AG04450 (cell line): Measurements from ENCODE around the gene ATF6B. TPM values are rescaled to one million over a fixed set of nuclear protein-coding genes. Genes with fewer than 3 reads are reported as not detected.

Source experiments
- CTCF ChIA-PET: fragments of 300-600, 350-600 bp; formaldehyde crosslinking; extraction: SDS; loops from one replicate; lab custom pipeline; 2022; ENCODE audit warnings: antibody characterized with exemption, inconsistent platforms; lab: Charles Lee
- POLR2A ChIA-PET: fragments of 350-600 bp; formaldehyde crosslinking; extraction: SDS; loops from one replicate; lab custom pipeline; 2021; ENCODE audit warnings: antibody characterized with exemption, inconsistent platforms; lab: Yijun Ruan, JAX
- DNase-seq: peaks from one replicate; pipeline ENCODE4 v3.0.0-alpha.2; 2011; ENCODE audit warnings: low read depth, low spot score
- H3K27ac ChIP-seq: one replicate; pipeline ENCODE4 v1.5.1; 2012; ENCODE audit warnings: low read depth, low read length, control low read depth
- H3K27me3 ChIP-seq: one replicate; pipeline ENCODE4 v1.6.0; 2012; ENCODE audit warnings: low read length; ENCODE audit not compliant: control insufficient read depth, insufficient read depth
- H3K4me3 ChIP-seq: 2 replicates; pipeline ENCODE4 v1.5.1; 2011; ENCODE audit warnings: mild to moderate bottlenecking, low read depth, low read length, control low read depth
- H3K9me3 ChIP-seq: 2 replicates; pipeline ENCODE4 v1.5.1; 2012; ENCODE audit warnings: low read length; ENCODE audit not compliant: control insufficient read depth, insufficient read depth
- polyA plus RNA-seq: library from polyadenylated mRNA; depleted of rRNA; stranded (reverse); fragments of >200 nt; gene quantifications from 2 replicates; pipeline ENCODE4 v1.2.3, GENCODE V29; 2011
- TF ChIP-seq, protein P1 (sequence below): IDR thresholded peaks from 2 replicates; pipeline ENCODE4 v1.5.1; 2011; ENCODE audit warnings: low read depth, low read length, control low read depth, inconsistent platforms

The ATF6B gene
- polyA plus RNA-seq, 1 experiment, result 39.2 TPM

- H3K27ac ChIP-seq, result peak within 1 kb of the TSS; percentile 99
- CTCF ChIA-PET, result interaction anchor here (0.7 to 1.4 kb wide), 2 partner anchors 20 to 57 kb away, joined by 6 read pairs; no protein-coding TSS in a partner anchor
Observed at GRCh38 chr6:32175711-32176475, 47.8 kb upstream of the ATF6B start, which contains the start of gene AGPAT1. TSS of gene AGPAT1 (minus strand) at chr6:32176084. CDS start at chr6:32171496, 4,588 bp downstream.

GRCh38 chr6:32175322-32175710 lies 47.3 kb upstream of the ATF6B start:
- DNase-seq, result no peak
- Histone ChIP-seq H3K27ac (no peak overlapping the region), H3K4me3 (peak overlapping the region; percentile 97), H3K27me3 (no peaks in the 10 kb centered on the region), H3K9me3 (peaks cover 3% of the 10 kb centered on the region; the same call in 1 of the 2 replicates)
- CTCF ChIA-PET, result no interaction called here
- POLR2A ChIA-PET, result no interaction called here
- TF ChIP-seq, protein P1, sequence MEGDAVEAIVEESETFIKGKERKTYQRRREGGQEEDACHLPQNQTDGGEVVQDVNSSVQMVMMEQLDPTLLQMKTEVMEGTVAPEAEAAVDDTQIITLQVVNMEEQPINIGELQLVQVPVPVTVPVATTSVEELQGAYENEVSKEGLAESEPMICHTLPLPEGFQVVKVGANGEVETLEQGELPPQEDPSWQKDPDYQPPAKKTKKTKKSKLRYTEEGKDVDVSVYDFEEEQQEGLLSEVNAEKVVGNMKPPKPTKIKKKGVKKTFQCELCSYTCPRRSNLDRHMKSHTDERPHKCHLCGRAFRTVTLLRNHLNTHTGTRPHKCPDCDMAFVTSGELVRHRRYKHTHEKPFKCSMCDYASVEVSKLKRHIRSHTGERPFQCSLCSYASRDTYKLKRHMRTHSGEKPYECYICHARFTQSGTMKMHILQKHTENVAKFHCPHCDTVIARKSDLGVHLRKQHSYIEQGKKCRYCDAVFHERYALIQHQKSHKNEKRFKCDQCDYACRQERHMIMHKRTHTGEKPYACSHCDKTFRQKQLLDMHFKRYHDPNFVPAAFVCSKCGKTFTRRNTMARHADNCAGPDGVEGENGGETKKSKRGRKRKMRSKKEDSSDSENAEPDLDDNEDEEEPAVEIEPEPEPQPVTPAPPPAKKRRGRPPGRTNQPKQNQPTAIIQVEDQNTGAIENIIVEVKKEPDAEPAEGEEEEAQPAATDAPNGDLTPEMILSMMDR, result no peak

More at GRCh38 chr6:32175711-32176475, 47.8 kb upstream of the ATF6B start, which contains the start of gene AGPAT1:
- DNase-seq, result peak; percentile 96
- POLR2A ChIA-PET, result interaction anchor here (0.6 to 0.9 kb wide), 3 partner anchors 17 to 206 kb away, joined by 3 to 5 read pairs (median 3); partner anchors contain the start of gene ATF6B
- Histone ChIP-seq H3K27me3 (no peaks in the 10 kb centered on the region), H3K4me3 (peak within 1 kb of the TSS; percentile 97), H3K9me3 (peaks cover 3% of the 10 kb centered on the region; the same call in 1 of the 2 replicates)
- TF ChIP-seq, protein P1, result no peak

DNA sequence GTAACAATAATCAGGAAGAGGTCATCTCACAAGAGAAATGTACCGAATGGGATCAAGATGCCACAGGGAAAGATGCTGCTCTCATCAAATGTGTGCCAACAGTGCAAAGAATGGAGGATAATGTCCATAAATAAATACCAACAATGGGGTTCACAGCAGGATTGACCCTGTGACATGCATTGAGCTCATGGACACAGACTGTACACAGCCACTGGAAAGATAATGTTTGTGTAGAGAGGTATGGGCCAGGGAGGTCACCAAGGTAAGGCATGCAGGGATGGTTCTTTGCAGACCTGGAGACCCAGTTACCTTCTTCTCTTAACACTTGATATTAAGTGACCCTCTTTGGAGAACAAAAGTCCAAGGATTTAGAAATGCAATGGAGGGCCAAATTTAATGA lies 46.4 kb upstream of the ATF6B start:
- Histone ChIP-seq H3K27ac (no peak overlapping the region), H3K9me3 (peaks cover 3% of the 10 kb centered on the region; the same call in 1 of the 2 replicates), H3K27me3 (no peaks in the 10 kb centered on the region), H3K4me3 (no peak overlapping the region)
- ChIA-PET POLR2A (no interaction called here), CTCF (interaction anchor here (1.3 kb wide), 1 partner anchor 56 kb away, joined by 4 read pairs; no protein-coding TSS in a partner anchor)
- TF ChIP-seq, protein P1, result no peak
- no peak for DNase-seq

DNA sequence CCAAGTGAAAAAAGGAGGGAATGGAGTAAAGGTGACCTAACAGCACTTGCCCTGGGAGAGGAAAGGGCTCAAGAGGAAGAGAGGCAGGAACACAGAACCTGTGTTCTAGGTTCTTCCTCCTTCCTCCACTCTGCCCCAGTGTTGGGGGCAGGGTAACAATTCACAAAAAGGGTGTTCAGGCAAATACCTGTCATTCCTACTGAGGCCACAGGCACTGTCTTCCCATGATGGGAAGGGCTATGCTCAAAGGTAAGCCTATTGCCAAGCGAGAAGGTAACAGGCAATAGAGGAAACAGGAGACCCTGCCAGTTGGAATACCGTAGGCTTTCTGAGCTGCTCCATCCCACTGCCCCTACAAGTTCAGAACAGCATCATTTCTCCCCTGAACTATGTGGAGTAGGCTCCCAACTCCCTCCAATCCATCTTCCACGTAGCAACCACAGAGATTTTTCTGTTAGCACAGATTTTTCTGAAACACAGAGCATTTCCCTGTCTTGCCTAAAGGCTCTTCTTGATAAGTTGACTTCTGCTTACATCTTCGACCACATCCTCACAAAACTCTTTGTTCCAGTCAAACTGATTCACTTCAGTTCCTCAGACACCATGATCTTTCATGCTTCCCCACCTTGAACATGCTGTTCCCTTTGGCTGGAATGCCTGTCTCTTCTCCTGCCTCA lies 45.1 kb upstream of the ATF6B start:
- POLR2A ChIA-PET, result interaction anchor here (0.9 kb wide), 1 partner anchor 8 kb away, joined by 8 read pairs; no protein-coding TSS in a partner anchor
- H3K27ac ChIP-seq, result peak overlapping the region; percentile 11
- H3K27me3 ChIP-seq, result no peaks in the 10 kb centered on the region
- CTCF ChIA-PET, result interaction anchor here (1.3 kb wide), 1 partner anchor 55 kb away, joined by 4 read pairs; no protein-coding TSS in a partner anchor
- no peak overlapping the region for H3K4me3 ChIP-seq
- peaks cover 3% of the 10 kb centered on the region; the same call in 1 of the 2 replicates for H3K9me3 ChIP-seq
- TF ChIP-seq, protein P1, result no peak
- no peak for DNase-seq
